ENCODE data around the gene LKAAEAR1. TPM values are rescaled to one million over a fixed set of nuclear protein-coding genes. Genes with fewer than 3 reads are reported as not detected.

The LKAAEAR1 gene
- total RNA-seq, 1 experiment from 2014 or later, result 1.7 TPM

DNA sequence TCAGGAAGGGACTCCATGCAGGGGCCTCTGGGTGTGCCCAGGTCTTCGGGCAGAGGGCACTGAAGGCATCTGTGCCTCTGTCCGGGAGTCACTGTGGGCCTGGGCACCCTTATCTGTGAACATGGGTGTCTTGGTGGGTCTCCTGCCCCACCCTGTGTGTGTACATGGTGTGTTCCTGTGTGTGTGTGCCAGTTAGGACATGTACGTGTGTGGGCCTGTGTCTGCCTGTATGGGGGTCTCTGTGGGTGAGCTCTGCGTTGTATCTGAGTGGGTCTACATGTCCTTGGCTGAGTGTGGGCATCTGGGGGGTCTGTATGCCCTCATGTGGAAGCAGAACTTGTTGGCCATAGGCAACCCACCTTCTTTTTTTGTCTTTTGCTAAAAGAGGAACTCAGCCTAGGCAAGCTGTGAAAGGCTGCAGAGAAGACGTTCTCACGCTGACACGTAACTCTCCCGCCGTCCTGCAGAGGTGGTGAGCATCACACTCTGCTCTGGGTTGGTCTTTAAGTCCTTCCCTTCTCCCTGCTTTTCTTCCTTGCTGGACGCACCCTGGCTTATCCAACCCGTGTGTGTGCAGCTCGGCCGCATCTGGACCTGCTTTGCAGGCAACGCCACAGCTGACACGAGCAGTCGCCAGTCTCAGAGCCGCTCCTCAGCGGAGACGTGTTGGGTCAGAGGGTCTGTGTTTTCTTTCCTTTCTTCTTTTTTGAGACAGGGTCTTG is 23.7 kb upstream of the LKAAEAR1 start:
- H3K27ac Mint-ChIP-seq, result peak overlapping the region; percentile 85
- no peaks in the 10 kb centered on the region for H3K9me3 Mint-ChIP-seq
- no peaks in the 10 kb centered on the region for H3K36me3 Mint-ChIP-seq
- H3K27me3 Mint-ChIP-seq (ENCODE audit: low read depth), result peaks cover 13% of the 10 kb centered on the region
- ATAC-seq, result no peak
- H3K4me1 Mint-ChIP-seq, result peaks cover 8% of the 10 kb centered on the region
- no peak overlapping the region for H3K4me3 Mint-ChIP-seq
- TF ChIP-seq FOXJ3 (CRISPR knock-in tag; IDR thresholded peaks at IDR 0.05; ENCODE audit: borderline replicate concordance) (no peak), ZNF317 (CRISPR knock-in tag; IDR thresholded peaks at IDR 0.05; ENCODE audit: borderline replicate concordance, low read depth) (no peak), NFE2L1 (CRISPR knock-in tag; IDR thresholded peaks at IDR 0.05) (no peak), ZNF232 (CRISPR knock-in tag; IDR thresholded peaks at IDR 0.05) (no peak), E2F4 (CRISPR knock-in tag; IDR thresholded peaks at IDR 0.05; ENCODE audit: borderline replicate concordance, low read depth) (no peak), GTF2I (CRISPR knock-in tag; conservative IDR thresholded peaks at IDR 0.05) (no peak), SMAD4 (CRISPR knock-in tag; IDR thresholded peaks at IDR 0.05) (no peak), ELF4 (CRISPR knock-in tag; IDR thresholded peaks at IDR 0.05; ENCODE audit: low read depth) (no peak), PRRX2 (CRISPR knock-in tag; IDR thresholded peaks at IDR 0.05) (no peak), TEAD4 (CRISPR knock-in tag; IDR thresholded peaks at IDR 0.05) (no peak), JAZF1 (CRISPR knock-in tag; IDR thresholded peaks at IDR 0.05) (no peak), ZNF121 (CRISPR knock-in tag; IDR thresholded peaks at IDR 0.05) (no peak), KAT7 (CRISPR knock-in tag; IDR thresholded peaks at IDR 0.05; ENCODE audit: borderline replicate concordance) (no peak)
- TF ChIP-seq, protein P1, sequence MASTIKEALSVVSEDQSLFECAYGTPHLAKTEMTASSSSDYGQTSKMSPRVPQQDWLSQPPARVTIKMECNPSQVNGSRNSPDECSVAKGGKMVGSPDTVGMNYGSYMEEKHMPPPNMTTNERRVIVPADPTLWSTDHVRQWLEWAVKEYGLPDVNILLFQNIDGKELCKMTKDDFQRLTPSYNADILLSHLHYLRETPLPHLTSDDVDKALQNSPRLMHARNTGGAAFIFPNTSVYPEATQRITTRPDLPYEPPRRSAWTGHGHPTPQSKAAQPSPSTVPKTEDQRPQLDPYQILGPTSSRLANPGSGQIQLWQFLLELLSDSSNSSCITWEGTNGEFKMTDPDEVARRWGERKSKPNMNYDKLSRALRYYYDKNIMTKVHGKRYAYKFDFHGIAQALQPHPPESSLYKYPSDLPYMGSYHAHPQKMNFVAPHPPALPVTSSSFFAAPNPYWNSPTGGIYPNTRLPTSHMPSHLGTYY (CRISPR knock-in tag; IDR thresholded peaks at IDR 0.05), result no peak
- DNase-seq (ENCODE audit: low spot score), result peak; percentile 9
- POLR2A ChIA-PET, result no interaction called here
- CTCF ChIA-PET, result interaction anchor here (0.8 to 2.5 kb wide), 2 partner anchors 12 to 51 kb away, joined by 3 to 16 read pairs; no protein-coding TSS in a partner anchor

GRCh38 chr20:64106981-64107735 is 23.0 kb upstream of the LKAAEAR1 start, which contains the start of gene NPBWR2:
Gene NPBWR2 (minus strand): TSS chr20:64107565. CDS start chr20:64106831, 734 bp downstream.
- ChIA-PET POLR2A (no interaction called here), CTCF (interaction anchor here (0.8 to 2.5 kb wide), 2 partner anchors 13 to 50 kb away, joined by 3 to 16 read pairs; no protein-coding TSS in a partner anchor)
- Mint-ChIP-seq H3K4me1 (peaks cover 8% of the 10 kb centered on the region), H3K36me3 (no peaks in the 10 kb centered on the region), H3K4me3 (no peak within 1 kb of the TSS), H3K27ac (peak within 1 kb of the TSS; percentile 85), H3K27me3 (ENCODE audit: low read depth) (peaks cover 16% of the 10 kb centered on the region), H3K9me3 (no peaks in the 10 kb centered on the region)
- peak; percentile 17; the same call in 1 of the 2 replicates for ATAC-seq
- peak; percentile 23 for DNase-seq (ENCODE audit: low spot score)
- no peak for TF ChIP-seq FOXP1 (CRISPR knock-in tag; IDR thresholded peaks at IDR 0.05; ENCODE audit: borderline replicate concordance)
- TF ChIP-seq STAT6 (CRISPR knock-in tag; conservative IDR thresholded peaks at IDR 0.05; ENCODE audit: low read depth), result no peak
- TF ChIP-seq ATF1 (CRISPR knock-in tag; IDR thresholded peaks at IDR 0.05), result no peak
- TF ChIP-seq NR3C1 (CRISPR knock-in tag; conservative IDR thresholded peaks at IDR 0.05; ENCODE audit: low read depth), result no peak
- no peak for TF ChIP-seq SMAD4 (CRISPR knock-in tag; IDR thresholded peaks at IDR 0.05)
- no peak for TF ChIP-seq ZNF219 (CRISPR knock-in tag; IDR thresholded peaks at IDR 0.05; ENCODE audit: borderline replicate concordance)
- no peak for TF ChIP-seq ZBTB21 (CRISPR knock-in tag; IDR thresholded peaks at IDR 0.05; ENCODE audit: borderline replicate concordance)
- TF ChIP-seq, protein P2, sequence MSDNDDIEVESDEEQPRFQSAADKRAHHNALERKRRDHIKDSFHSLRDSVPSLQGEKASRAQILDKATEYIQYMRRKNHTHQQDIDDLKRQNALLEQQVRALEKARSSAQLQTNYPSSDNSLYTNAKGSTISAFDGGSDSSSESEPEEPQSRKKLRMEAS (CRISPR knock-in tag; IDR thresholded peaks at IDR 0.05), result no peak
- TF ChIP-seq KAT7 (CRISPR knock-in tag; IDR thresholded peaks at IDR 0.05; ENCODE audit: borderline replicate concordance), result no peak
- TF ChIP-seq NFYB (CRISPR knock-in tag; conservative IDR thresholded peaks at IDR 0.05; ENCODE audit: low read depth), result no peak
- no peak for TF ChIP-seq NR1H2 (CRISPR knock-in tag; IDR thresholded peaks at IDR 0.05)
- TF ChIP-seq, protein P3, sequence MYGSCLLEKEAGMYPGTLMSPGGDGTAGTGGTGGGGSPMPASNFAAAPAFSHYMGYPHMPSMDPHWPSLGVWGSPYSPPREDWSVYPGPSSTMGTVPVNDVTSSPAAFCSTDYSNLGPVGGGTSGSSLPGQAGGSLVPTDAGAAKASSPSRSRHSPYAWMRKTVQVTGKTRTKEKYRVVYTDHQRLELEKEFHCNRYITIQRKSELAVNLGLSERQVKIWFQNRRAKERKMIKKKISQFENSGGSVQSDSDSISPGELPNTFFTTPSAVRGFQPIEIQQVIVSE (CRISPR knock-in tag; IDR thresholded peaks at IDR 0.05; ENCODE audit: borderline replicate concordance), result no peak
- no peak for TF ChIP-seq SOX15 (CRISPR knock-in tag; IDR thresholded peaks at IDR 0.05)
- no peak for TF ChIP-seq RELA (CRISPR knock-in tag; IDR thresholded peaks at IDR 0.05; ENCODE audit: borderline replicate concordance)

All from WTC11 (cell line).